HG03575 (cell line): ENCODE results near the gene TSPAN15.

Experiments used
- ATAC-seq: cut with Tn5 transposase; IDR thresholded peaks from one replicate; pipeline ENCODE4 v1.9.1; 2021; ENCODE audit not compliant: unreplicated experiment, insufficient number of reproducible peaks, low FRiP score; ENCODE audit errors: extremely low read depth

TSPAN15 gene

DNA sequence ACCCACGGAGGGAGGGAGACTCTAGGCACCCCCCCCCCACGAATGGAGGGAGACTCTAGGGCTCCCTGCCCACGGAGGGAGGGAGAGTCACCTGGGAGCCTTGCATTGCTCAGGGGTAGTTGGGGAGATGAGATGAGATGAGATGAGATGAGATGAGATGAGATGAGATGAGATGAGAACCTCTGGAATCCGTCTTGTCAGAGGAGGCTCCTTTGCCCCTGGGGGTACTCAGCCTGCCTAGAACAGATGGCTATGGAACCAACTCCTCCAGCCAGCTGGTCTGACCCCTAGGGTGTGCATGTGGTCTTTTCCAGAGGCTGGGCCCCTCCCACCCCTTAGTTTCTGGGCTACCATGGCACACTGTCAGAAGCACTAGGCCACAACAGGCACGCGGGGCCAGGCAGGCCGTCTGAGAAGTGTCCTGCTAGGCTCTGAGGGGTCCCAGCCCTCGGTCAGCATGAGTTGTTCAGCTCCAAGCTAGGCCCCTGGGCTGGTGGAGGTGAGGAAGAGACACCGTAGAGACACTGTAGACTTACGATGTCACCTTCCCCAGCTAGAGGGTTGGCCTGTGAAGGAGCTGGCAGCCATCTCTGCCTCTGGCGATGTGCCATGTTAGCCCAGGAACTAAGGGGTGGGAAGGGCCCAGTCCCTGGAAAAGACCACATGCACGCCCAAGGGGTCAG lies 8.8 kb downstream of the TSPAN15 start:
- no peak for ATAC-seq

- no peak for ATAC-seq
Measured at GRCh38 chr10:69460576-69461242, 9.4 kb downstream of the TSPAN15 start.

DNA sequence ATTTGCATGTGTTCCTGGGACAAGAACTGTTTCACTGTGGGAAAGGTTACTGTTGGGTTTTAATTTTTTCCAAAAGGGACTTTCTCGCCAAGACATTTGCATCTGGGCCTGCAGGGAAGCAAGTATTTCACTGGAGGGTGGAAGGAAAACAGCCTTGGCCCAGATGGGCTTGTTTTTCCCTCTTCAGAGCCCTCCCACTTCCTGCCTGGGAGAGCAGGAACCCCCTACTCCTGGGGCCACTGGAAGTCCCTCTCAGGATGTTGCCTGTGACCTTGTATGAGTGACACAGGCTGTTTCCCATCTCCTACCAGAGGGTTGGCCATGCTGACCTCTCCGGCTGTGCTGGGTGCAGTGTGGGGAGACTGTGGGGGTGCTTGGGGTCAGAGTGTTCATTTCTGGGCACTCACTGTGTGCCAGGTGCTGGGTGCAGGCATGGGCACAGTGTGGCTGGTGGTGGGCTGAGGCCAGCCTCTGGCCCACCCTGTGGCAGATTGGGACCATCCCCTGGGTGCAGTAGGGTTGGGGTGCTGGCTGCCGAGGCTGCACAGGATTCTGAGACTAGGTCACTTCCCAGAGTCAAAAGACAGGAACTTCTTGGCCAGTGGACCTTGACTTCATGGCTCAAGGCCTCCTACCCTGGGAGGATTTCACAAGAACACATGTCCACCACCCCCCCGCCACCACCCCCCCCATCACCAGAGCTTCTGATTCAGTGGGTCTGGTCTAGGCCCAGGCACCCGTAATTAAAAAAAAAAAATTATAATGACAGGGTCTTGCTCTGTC lies 10.2 kb downstream of the TSPAN15 start:
- ATAC-seq, result no peak

- ATAC-seq, result no peak
Measured at GRCh38 chr10:69463886-69464285, 12.6 kb downstream of the TSPAN15 start.

DNA sequence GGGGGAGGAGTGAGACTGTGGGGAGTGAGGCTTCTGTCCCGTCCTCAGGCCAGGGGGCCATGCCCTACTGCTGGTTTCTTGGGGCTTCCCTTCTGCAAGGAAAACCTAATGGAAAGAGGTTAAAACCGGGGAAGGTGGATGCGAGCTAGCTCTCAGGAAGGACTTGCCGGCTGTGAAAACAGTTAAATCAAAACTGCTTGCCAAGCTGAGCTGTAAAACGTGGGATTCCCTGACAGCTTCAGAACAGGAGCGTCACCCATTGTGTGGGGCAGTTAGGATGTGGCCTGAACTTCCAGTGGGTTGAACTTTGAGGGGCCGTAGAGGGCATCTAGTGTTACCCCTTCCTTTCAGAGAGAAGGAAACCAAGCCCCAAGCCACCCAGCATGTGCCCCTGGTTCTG lies 13.1 kb downstream of the TSPAN15 start:
- no peak for ATAC-seq

DNA sequence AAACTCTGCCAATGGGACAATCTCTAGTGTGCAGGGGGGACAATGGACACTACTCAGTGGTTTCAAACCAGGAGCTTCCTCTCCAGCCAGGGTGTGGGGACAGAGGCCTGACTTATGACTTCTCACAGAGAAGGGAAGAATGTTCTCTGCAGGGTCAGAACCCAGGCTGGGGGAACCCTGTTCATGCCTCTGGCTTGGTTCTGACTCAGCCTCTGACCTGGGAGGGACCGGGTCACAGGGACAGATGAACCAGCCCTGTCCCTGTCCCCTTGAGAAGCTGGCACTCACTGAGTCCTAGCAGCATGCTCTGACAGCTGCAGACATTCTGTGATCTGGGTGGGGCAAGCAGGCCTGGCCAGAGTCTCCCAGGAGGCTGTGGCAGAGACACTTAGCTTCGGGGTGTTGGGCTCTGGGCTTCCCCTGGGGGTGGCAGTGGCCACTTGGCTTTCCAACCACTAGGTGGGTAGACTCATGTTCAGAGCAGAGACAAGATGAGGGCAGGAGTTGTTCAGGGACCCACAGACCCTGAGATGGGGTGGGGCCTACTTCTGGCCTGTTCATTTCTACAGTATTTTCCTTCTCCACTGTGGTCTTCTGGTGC lies 13.6 kb downstream of the TSPAN15 start:
- ATAC-seq, result no peak

GRCh38 chr10:69465457-69466157 lies 14.3 kb downstream of the TSPAN15 start:
- ATAC-seq, result no peak

DNA sequence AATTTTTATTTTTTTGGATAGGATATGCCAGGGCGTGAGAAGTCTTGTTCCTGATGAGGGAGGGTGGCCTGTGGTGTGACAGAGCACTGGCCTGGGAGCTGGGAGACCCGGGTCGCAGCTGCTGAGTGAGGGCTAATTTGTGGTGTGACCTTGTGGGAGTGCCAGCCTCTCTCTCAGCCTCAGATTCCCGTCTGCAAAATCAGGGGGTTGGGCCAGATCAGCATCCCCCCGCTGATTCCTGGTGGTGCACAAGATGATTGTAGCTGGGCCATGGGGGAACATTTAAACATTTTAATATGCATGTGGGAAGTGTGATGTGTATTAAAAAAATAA lies 14.9 kb downstream of the TSPAN15 start:
- no peak for ATAC-seq

DNA sequence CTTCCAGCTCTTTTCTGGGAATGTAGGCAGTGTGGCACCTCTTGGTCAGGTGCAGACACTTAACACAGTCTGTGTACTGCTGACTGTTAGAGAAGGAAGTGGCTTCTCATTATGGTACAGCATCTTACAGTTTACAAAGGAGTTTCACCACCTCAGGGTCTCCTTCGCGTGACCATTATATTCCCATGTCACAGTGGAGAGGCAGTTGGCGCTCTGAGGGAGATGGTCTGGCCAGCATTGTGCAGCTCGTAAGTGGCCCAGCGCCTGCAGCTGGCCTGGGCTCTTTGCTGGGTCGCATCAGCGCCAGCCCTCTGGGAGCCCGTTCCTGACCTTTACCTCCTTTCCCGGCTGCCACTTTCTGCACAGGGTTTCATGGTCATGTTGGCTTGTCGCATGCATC lies 15.4 kb downstream of the TSPAN15 start:
- no peak for ATAC-seq

DNA sequence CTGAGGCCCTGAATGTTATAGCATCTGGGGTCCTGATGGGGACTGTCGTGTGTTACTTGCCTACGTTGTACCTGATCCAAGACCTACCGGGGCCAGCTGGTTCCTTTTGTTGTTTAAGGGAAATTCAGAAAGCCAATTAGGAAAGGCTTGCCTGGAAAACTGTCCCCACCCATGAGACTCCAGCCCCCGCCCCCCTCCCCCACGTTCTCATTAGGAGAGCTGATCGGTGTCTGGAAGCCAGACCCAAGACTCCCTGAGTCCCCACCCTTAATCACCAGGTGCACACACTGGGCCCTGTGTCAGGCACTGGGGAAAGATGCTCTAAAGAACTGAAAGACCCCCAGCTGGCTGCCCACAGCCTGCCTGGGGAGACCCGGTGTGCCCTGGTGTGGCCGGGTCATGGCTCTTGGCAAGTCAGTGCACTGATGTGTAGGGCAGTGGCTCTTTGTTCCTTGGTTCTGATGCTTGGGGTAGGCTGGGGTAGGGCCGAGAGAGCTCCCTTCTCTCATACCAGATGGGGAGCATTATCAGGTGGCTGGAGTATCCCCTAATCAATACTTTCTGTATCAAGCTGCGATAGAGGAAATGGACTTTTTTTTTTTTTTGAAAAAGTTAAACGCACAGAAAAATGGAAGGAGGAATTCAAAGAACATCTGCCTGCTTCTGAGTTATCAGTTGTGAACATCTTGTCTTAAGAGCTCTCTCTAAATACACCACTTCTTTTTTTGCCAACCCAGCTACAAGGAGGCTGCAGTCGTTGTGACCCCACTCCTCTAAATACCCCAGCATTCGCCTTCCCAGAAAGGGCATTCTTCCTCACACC lies 16.9 kb downstream of the TSPAN15 start:
- ATAC-seq, result no peak

DNA sequence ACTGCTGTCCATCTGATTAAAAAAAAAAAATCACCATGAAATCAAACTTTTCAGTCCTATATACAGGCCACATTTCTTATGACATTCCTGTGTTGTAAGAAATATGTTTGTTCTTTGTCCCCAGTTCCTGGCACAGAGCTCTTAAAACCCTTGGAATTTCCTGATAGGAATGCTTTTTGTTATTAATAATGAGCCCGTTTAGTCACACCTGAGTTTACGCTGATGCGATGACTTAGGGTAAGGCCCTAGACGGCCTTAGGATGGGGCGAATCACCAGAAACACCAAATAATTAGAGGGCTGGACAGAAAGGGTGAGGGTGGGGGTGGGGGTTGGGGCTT lies 17.5 kb downstream of the TSPAN15 start:
- no peak for ATAC-seq

GRCh38 chr10:69469976-69470375 lies 18.7 kb downstream of the TSPAN15 start:
- no peak for ATAC-seq

DNA sequence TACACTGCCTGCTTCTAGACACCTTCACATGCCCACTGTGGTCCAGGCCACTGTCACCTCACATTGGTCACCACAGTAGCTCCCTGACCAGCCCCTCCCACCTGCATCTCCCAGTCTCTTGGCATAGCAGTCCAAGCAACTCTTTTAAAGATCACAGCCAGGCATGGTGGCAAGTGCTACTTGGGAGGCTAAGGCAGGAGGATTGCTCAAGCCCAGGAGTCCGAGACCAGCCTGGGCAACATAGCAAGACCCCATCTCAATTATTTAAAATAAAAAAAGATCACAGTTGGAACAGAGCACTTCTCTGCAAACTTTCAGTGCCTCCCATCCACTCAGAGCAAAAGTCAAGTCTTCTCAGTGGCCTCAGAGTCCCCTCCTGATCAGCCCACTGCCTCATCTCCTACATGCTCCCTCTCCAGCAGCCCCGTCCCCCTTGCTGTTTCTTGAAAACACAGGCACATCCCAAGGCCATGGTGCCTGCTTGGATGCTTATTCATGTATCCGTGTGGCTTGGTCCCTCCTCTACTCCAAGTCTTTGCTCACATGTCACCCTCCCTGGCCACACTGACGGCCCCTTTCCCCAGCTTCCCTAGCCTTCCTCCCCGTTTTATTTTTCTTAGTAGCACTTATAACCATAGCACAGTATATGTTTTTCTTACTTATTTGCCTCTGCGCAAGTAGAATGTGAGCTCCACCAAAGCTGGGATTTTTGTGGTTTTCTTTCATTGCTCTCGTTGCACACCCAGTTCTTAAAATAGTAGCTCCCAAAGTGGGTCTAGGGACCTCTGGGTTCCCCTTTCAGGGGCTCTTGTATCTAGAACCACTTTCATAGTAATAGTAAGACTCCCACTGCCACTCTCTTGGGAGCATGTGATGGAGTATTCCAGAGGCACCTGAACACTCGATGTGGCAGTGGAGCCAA lies 19.5 kb downstream of the TSPAN15 start:
- no peak for ATAC-seq

DNA sequence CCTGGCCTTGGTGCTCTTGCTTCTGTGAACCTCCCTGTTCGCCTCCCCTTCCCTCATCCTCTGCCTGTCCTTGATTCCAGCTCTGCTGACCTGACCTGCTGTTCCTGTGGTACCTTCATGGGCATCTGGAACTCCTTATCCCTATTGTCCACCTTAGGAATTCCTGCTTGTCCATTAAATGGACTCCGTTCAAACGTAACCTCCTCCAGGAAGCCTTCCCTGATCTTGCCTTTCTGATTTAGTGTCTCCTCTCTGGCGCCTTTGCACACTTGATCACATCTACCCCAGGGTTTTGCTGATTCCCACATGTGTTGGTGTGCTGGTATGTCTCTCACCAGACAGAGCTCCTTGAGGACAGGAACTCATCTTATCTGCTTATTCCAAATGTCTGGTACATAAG lies 20.9 kb downstream of the TSPAN15 start:
- no peak for ATAC-seq

DNA sequence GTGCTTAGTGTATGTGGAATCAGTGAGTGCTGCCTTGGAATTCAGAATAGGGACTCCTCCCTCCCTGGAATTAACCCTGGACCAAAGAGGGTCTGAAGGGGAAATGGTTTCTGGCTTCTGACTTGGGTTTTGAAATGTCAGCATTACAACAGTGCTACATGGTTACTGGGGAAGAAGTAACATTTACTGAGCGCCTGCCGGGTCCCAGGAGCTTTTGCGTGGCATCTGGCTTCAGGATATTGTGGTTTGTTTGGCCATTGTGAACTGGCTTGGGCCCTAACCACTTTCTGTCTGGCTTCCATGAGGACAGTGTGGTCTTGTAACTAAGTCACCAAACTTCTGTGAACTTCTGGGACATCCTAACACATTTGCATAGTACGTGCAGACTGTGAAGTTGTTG lies 21.3 kb downstream of the TSPAN15 start:
- ATAC-seq, result no peak

DNA sequence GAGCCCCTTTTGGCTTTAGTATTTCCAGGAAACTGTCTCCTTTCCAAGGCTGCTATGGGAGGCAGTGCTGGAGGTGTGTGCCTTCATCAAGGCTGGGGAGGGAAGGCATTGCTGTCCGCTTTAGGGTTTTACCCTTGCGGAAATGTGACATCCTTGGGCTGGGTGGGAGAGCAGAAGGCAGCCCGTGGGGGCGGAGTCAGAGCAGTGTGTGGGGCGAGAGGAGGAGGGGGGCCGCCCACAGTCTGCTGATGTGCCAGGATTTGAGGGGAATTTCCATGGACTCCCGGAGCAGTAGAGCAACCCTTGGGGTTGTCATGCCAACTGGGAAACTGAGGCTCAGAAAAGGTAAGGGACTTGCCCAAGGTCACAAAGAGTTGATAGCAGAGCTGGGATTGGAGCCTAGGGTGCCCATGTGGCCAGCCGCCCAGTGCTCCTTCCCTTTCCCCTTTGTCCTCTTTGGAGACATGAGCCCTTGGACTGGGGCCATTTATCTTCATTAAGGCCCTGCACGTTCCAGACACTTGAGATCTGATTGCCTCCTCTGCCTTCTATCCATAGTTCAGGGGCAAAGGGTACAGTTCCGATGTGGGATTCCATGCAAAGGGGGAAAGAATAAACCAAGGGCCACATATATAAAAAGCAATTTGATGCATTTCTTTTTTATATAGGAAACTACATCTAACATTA lies 22.2 kb downstream of the TSPAN15 start:
- ATAC-seq, result no peak

- ATAC-seq, result no peak
Measured at GRCh38 chr10:69474742-69475432, 23.6 kb downstream of the TSPAN15 start.
